Activated T-helper 17 cell treated with anti-CD3 and anti-CD28 coated beads, Interleukin-2, amount 50 U/mL, for 72 hours (primary cell): Measurements from ENCODE around the gene NT5E. TPM values are rescaled to one million over a fixed set of nuclear protein-coding genes. Genes with fewer than 3 reads are reported as not detected.

Experiments
- ATAC-seq: fragments of 150-1000 bp; cut with Tn5 transposase; replicated peaks from 2 replicates; pipeline ENCODE4 v1.10.0; 2021; ENCODE audit warnings: mild to moderate bottlenecking, moderate library complexity
- H3K27ac Mint-ChIP-seq: one replicate; pipeline ENCODE4 v1.8.0; 2022; ENCODE audit warnings: mixed read lengths
- H3K27me3 Mint-ChIP-seq: one replicate; pipeline ENCODE4 v1.8.0; 2022; ENCODE audit warnings: mixed read lengths
- H3K36me3 Mint-ChIP-seq: one replicate; pipeline ENCODE4 v1.8.0; 2022; ENCODE audit warnings: low read depth, mild to moderate bottlenecking, mixed read lengths
- H3K4me1 Mint-ChIP-seq: one replicate; pipeline ENCODE4 v1.8.0; 2022; ENCODE audit warnings: mixed read lengths
- H3K4me3 Mint-ChIP-seq: one replicate; pipeline ENCODE4 v1.8.0; 2022; ENCODE audit warnings: mild to moderate bottlenecking, mixed read lengths
- H3K9me3 Mint-ChIP-seq: one replicate; pipeline ENCODE4 v1.8.0; 2022; ENCODE audit warnings: mixed read lengths
- total RNA-seq, 2 donors: library from RNA; stranded (reverse); gene quantifications; one replicate each; pipeline ENCODE4 v1.2.3, GENCODE V29; 2022

NT5E gene
- total RNA-seq, 2 donors from 2014 or later = 1.2 to 10.5 TPM

- Mint-ChIP-seq H3K36me3 (no peaks in the 10 kb centered on the region), H3K9me3 (no peaks in the 10 kb centered on the region), H3K27ac (peak overlapping the region; percentile 3), H3K4me1 (peaks cover 5% of the 10 kb centered on the region), H3K27me3 (peaks cover 20% of the 10 kb centered on the region), H3K4me3 (peak overlapping the region; percentile 20)
- ATAC-seq = peak; percentile 43
Measured at GRCh38 chr6:85416049-85416448, 33.8 kb upstream of the NT5E start.

GRCh38 chr6:85416766-85417165 is 33.1 kb upstream of the NT5E start:
- peak overlapping the region; percentile 20 for H3K4me3 Mint-ChIP-seq
- H3K9me3 Mint-ChIP-seq = no peaks in the 10 kb centered on the region
- ATAC-seq = peak; percentile 66
- H3K36me3 Mint-ChIP-seq = no peaks in the 10 kb centered on the region
- peaks cover 24% of the 10 kb centered on the region for H3K27me3 Mint-ChIP-seq
- peak overlapping the region; percentile 3 for H3K27ac Mint-ChIP-seq
- H3K4me1 Mint-ChIP-seq = peaks cover 5% of the 10 kb centered on the region

GRCh38 chr6:85417336-85417735 is 32.5 kb upstream of the NT5E start:
- Mint-ChIP-seq H3K36me3 (no peaks in the 10 kb centered on the region), H3K27me3 (peaks cover 25% of the 10 kb centered on the region), H3K4me1 (peaks cover 5% of the 10 kb centered on the region), H3K4me3 (no peak overlapping the region), H3K9me3 (no peaks in the 10 kb centered on the region), H3K27ac (no peak overlapping the region)
- ATAC-seq = peak; percentile 61

GRCh38 chr6:85418059-85418458 is 31.8 kb upstream of the NT5E start:
- Mint-ChIP-seq H3K27ac (no peak overlapping the region), H3K4me3 (no peak overlapping the region), H3K4me1 (peaks cover 5% of the 10 kb centered on the region), H3K27me3 (peaks cover 20% of the 10 kb centered on the region), H3K9me3 (no peaks in the 10 kb centered on the region), H3K36me3 (no peaks in the 10 kb centered on the region)
- ATAC-seq = no peak

GRCh38 chr6:85419046-85419759 is 30.7 kb upstream of the NT5E start:
- Mint-ChIP-seq H3K9me3 (no peaks in the 10 kb centered on the region), H3K4me3 (no peak overlapping the region), H3K27me3 (peaks cover 20% of the 10 kb centered on the region), H3K27ac (no peak overlapping the region), H3K36me3 (no peaks in the 10 kb centered on the region), H3K4me1 (peaks cover 5% of the 10 kb centered on the region)
- no peak for ATAC-seq

GRCh38 chr6:85420551-85420950 is 29.3 kb upstream of the NT5E start:
- H3K4me1 Mint-ChIP-seq = peaks cover 5% of the 10 kb centered on the region

GRCh38 chr6:85421181-85421580 is 28.7 kb upstream of the NT5E start:
- ATAC-seq = no peak
- H3K36me3 Mint-ChIP-seq = no peaks in the 10 kb centered on the region

More at GRCh38 chr6:85420551-85420950, 29.3 kb upstream of the NT5E start:
- H3K4me3 Mint-ChIP-seq = no peak overlapping the region
- H3K27ac Mint-ChIP-seq = no peak overlapping the region
- H3K27me3 Mint-ChIP-seq = peaks cover 17% of the 10 kb centered on the region
- H3K9me3 Mint-ChIP-seq = peaks cover 8% of the 10 kb centered on the region
- H3K36me3 Mint-ChIP-seq = no peaks in the 10 kb centered on the region
- no peak for ATAC-seq

GRCh38 chr6:85421972-85422371 is 27.9 kb upstream of the NT5E start:
- ATAC-seq = no peak
- Mint-ChIP-seq H3K27ac (no peak overlapping the region), H3K4me1 (peaks cover 5% of the 10 kb centered on the region), H3K27me3 (peaks cover 15% of the 10 kb centered on the region), H3K36me3 (no peaks in the 10 kb centered on the region), H3K9me3 (peaks cover 13% of the 10 kb centered on the region), H3K4me3 (no peak overlapping the region)

More at GRCh38 chr6:85421181-85421580, 28.7 kb upstream of the NT5E start:
- H3K9me3 Mint-ChIP-seq = peaks cover 8% of the 10 kb centered on the region
- H3K27me3 Mint-ChIP-seq = peaks cover 17% of the 10 kb centered on the region
- no peak overlapping the region for H3K4me3 Mint-ChIP-seq
- peaks cover 5% of the 10 kb centered on the region for H3K4me1 Mint-ChIP-seq
- H3K27ac Mint-ChIP-seq = no peak overlapping the region

- Mint-ChIP-seq H3K27me3 (peaks cover 11% of the 10 kb centered on the region), H3K27ac (no peak overlapping the region), H3K36me3 (no peaks in the 10 kb centered on the region), H3K4me1 (peaks cover 5% of the 10 kb centered on the region), H3K4me3 (no peak overlapping the region), H3K9me3 (peaks cover 13% of the 10 kb centered on the region)
- no peak for ATAC-seq
Measured at GRCh38 chr6:85422996-85423395, 26.9 kb upstream of the NT5E start.

GRCh38 chr6:85424981-85425380 is 24.9 kb upstream of the NT5E start:
- no peaks in the 10 kb centered on the region for H3K4me1 Mint-ChIP-seq
- H3K9me3 Mint-ChIP-seq = peaks cover 13% of the 10 kb centered on the region
- H3K4me3 Mint-ChIP-seq = no peak overlapping the region
- peaks cover 7% of the 10 kb centered on the region for H3K27me3 Mint-ChIP-seq
- no peaks in the 10 kb centered on the region for H3K36me3 Mint-ChIP-seq
- ATAC-seq = peak; percentile 35
- H3K27ac Mint-ChIP-seq = no peak overlapping the region

- Mint-ChIP-seq H3K36me3 (no peaks in the 10 kb centered on the region), H3K9me3 (peaks cover 13% of the 10 kb centered on the region), H3K27ac (no peak overlapping the region), H3K27me3 (peaks cover 7% of the 10 kb centered on the region), H3K4me1 (no peaks in the 10 kb centered on the region), H3K4me3 (no peak overlapping the region)
- ATAC-seq = no peak
Measured at GRCh38 chr6:85425997-85426396, 23.9 kb upstream of the NT5E start.

- Mint-ChIP-seq H3K9me3 (peaks cover 13% of the 10 kb centered on the region), H3K4me3 (no peak overlapping the region), H3K4me1 (no peaks in the 10 kb centered on the region), H3K36me3 (no peaks in the 10 kb centered on the region), H3K27ac (no peak overlapping the region), H3K27me3 (no peaks in the 10 kb centered on the region)
- ATAC-seq = no peak
Measured at GRCh38 chr6:85428486-85428885, 21.4 kb upstream of the NT5E start.

- no peak overlapping the region for H3K4me3 Mint-ChIP-seq
- H3K9me3 Mint-ChIP-seq = peaks cover 13% of the 10 kb centered on the region
- no peaks in the 10 kb centered on the region for H3K36me3 Mint-ChIP-seq
Measured at GRCh38 chr6:85429346-85429745, 20.5 kb upstream of the NT5E start.

GRCh38 chr6:85431271-85431670 is 18.6 kb upstream of the NT5E start:
- Mint-ChIP-seq H3K27ac (no peak overlapping the region), H3K4me1 (no peaks in the 10 kb centered on the region), H3K36me3 (no peaks in the 10 kb centered on the region), H3K4me3 (no peak overlapping the region), H3K9me3 (peaks cover 5% of the 10 kb centered on the region), H3K27me3 (no peaks in the 10 kb centered on the region)
- ATAC-seq = no peak

More at GRCh38 chr6:85429346-85429745, 20.5 kb upstream of the NT5E start:
- H3K4me1 Mint-ChIP-seq = no peaks in the 10 kb centered on the region
- H3K27me3 Mint-ChIP-seq = no peaks in the 10 kb centered on the region
- no peak for ATAC-seq
- H3K27ac Mint-ChIP-seq = no peak overlapping the region

- Mint-ChIP-seq H3K4me1 (no peaks in the 10 kb centered on the region), H3K27me3 (no peaks in the 10 kb centered on the region), H3K36me3 (no peaks in the 10 kb centered on the region), H3K27ac (no peak overlapping the region), H3K9me3 (no peaks in the 10 kb centered on the region), H3K4me3 (no peak overlapping the region)
- no peak for ATAC-seq
Measured at GRCh38 chr6:85432554-85432953, 17.3 kb upstream of the NT5E start.
